Peyer's patch (tissue), 4 donors: ENCODE results near the gene ADAMTS18.

Experiments used
- CTCF ChIP-seq, 6 experiments: fragments of 450-650 bp in 4 of 6; fragments of 200-600 bp in 2 of 6; sonication (generic) in 1 of 6; IDR thresholded peaks; one replicate each; pipeline ENCODE4 v1.5.1; 2017 to 2019; ENCODE audit warnings: antibody characterized with exemption in 6 of 6, mild to moderate bottlenecking in 3 of 6, moderate library complexity in 1 of 6
- POLR2A ChIP-seq, 2 donors: fragments of 450-650 bp; IDR thresholded peaks; one replicate each; pipeline ENCODE4 v1.5.1; 2017; ENCODE audit warnings: antibody characterized with exemption in 2 of 2, mild to moderate bottlenecking in 2 of 2, moderate library complexity in 2 of 2

GRCh38 chr16:77408607-77409006 lies 26.2 kb downstream of the ADAMTS18 start:
- no peak for TF ChIP-seq CTCF (IDR thresholded peaks at IDR 0.05)
- no peak for TF ChIP-seq POLR2A (IDR thresholded peaks at IDR 0.05)
